Hepatocyte (in vitro differentiated cells): ENCODE data around the gene CAB39L.

Source experiments
- CTCF ChIP-seq: fragments of 200-600 bp; sonication (generic); IDR thresholded peaks from 2 replicates; pipeline ENCODE4 v1.5.1; 2016; ENCODE audit warnings: antibody characterized with exemption, mild to moderate bottlenecking; ENCODE audit not compliant: poor library complexity
- EZH2 ChIP-seq: fragments of 200-600 bp; sonication (generic); IDR thresholded peaks from 2 replicates; pipeline ENCODE4 v1.6.1; 2016; ENCODE audit warnings: antibody characterized with exemption, mild to moderate bottlenecking, borderline replicate concordance

- TF ChIP-seq CTCF (no peak), EZH2 (no peak)
Observed at GRCh38 chr13:49346460-49346859, 97.4 kb downstream of the CAB39L start.
